ENCODE measurements around the gene C11orf97.
"Not testable (repeated sequence)": the region's sequence is repeated elsewhere in the genome, so short reads cannot be mapped to it uniquely, and the experiment has no call there.

The C11orf97 gene

DNA sequence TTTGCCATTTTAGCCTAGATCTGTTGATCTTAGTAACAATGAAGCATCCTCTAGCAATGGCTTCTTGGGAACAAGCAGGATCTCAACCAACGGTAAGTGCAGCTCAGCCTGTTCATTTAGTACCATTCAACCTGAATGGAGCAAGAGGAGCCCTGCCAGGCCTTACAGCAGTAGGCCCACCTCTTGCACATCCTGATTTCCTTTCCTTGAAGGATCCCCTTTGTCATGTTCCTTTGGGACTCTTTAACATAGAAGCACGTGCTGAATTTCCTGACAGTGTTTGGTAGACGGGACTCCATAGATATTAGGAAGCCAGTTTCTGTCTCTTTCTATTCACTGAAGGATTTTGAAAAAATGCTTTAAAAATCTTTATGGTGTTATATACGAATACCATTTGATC, 56.5 kb downstream of the C11orf97 start:
- TF ChIP-seq ZFX (IDR thresholded peaks at IDR 0.05; ENCODE audit: borderline replicate concordance): no peak
- TF ChIP-seq, protein P1, sequence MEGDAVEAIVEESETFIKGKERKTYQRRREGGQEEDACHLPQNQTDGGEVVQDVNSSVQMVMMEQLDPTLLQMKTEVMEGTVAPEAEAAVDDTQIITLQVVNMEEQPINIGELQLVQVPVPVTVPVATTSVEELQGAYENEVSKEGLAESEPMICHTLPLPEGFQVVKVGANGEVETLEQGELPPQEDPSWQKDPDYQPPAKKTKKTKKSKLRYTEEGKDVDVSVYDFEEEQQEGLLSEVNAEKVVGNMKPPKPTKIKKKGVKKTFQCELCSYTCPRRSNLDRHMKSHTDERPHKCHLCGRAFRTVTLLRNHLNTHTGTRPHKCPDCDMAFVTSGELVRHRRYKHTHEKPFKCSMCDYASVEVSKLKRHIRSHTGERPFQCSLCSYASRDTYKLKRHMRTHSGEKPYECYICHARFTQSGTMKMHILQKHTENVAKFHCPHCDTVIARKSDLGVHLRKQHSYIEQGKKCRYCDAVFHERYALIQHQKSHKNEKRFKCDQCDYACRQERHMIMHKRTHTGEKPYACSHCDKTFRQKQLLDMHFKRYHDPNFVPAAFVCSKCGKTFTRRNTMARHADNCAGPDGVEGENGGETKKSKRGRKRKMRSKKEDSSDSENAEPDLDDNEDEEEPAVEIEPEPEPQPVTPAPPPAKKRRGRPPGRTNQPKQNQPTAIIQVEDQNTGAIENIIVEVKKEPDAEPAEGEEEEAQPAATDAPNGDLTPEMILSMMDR (IDR thresholded peaks at IDR 0.05): no peak
- no peak overlapping the region for H3K27ac ChIP-seq

DNA sequence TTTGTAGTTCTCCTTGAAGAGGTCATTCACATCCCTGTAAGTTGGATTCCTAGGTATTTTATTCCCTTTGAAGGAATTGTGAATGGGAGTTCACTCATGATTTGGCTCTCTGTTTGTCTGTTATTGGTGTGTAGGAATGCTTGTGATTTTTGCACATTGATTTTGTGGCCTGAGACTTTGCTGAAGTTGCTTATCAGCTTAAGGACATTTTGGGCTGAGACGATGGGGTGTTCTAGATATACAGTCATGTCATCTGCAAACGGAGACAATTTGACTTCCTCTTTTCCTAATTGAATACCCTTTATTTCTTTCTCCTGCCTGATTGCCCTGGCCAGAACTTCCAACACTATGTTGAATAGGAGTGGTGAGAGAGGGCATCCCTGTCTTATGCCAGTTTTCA, 60.7 kb downstream of the C11orf97 start:
- not testable (repeated sequence) for H3K27ac ChIP-seq

DNA sequence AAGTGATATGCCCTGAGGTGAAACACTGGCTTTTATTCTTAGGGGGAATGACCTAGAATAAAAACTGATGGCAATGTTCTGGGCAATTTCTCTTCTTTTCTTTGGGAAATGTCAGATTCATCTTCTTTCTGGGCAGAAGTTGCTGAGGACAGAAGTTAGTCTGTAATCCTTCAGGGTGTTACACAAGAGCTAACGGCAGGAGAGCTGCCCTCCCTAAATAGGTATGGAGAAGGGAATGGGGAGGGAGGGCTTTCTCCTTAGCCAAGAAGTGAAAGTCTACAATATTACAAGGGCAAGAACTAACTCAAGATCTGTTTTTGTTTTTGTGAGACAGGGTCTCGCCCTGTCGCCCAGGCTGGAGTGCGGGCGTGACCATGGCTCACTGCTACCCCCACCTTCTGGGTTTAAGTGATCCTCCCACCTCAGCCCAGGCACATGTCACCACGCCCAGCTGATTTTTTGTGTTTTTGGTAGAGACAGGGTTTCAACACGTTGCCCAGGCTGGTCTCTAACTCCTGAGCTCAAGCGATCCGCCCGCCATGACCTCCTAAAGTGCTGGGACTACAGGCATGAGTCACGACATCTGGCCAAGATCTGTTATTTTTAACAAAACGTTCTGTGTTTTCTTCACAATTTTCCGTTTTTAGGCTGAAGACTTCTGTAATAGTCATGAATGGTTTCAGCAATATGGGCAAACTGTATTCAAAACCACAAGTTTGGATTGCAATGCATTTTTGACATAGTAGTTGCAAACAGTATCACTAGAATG, 62.1 kb downstream of the C11orf97 start:
- no peak for TF ChIP-seq ZFX (IDR thresholded peaks at IDR 0.05; ENCODE audit: borderline replicate concordance)
- TF ChIP-seq, protein P1 (IDR thresholded peaks at IDR 0.05): no peak
- no peak overlapping the region for H3K27ac ChIP-seq

DNA sequence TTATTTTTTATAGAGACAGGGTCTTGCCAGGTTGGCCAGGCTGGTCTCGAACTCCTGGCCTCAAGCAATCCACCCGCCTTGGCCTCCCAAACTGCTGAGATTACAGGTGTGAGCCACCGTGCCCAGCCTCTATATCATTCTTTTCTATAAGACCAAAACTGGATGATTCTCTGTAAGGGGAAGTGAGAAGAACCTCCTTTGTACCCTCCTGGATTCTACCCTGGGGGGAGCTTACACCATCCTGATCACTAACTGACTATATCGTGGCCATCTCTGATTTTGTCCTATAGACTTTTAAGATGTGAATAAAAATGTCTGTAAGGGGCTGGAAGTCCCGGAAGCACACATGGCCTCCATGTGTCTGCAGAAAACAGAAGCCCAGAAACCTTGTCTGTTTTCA, 64.0 kb downstream of the C11orf97 start:
- H3K27ac ChIP-seq: no peak overlapping the region
- TF ChIP-seq, protein P1 (IDR thresholded peaks at IDR 0.05): no peak
- no peak for TF ChIP-seq ZFX (IDR thresholded peaks at IDR 0.05; ENCODE audit: borderline replicate concordance)

DNA sequence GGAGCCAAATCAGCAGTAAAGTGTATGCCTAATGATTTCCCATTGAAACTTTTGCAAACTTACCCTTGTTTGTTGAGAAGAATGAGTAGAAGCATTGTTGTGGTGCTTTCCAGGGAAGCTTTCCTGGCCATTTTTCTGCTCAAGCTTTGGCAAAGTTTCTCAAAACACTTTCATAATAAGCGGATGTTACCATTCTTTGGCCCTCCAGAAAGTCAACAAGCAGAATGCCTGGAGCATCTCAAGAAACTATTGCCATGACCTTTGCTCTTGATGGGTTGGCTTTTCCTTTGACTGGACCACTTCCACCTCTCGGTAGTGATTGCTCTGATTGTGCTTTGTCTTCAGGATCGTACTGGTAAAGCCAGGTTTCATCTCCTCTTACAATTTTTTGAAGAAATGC, 65.6 kb downstream of the C11orf97 start:
- TF ChIP-seq ZFX (IDR thresholded peaks at IDR 0.05; ENCODE audit: borderline replicate concordance): no peak
- TF ChIP-seq, protein P1 (IDR thresholded peaks at IDR 0.05): no peak
- no peak overlapping the region for H3K27ac ChIP-seq

Data from 22Rv1 (cell line).